ENCODE results near the gene MSMP. TPM values are rescaled to one million over a fixed set of nuclear protein-coding genes. Genes with fewer than 3 reads are reported as not detected.

The MSMP gene
- total and polyA plus RNA-seq, 4 donors, result 2.0 TPM; not detected in 2

DNA sequence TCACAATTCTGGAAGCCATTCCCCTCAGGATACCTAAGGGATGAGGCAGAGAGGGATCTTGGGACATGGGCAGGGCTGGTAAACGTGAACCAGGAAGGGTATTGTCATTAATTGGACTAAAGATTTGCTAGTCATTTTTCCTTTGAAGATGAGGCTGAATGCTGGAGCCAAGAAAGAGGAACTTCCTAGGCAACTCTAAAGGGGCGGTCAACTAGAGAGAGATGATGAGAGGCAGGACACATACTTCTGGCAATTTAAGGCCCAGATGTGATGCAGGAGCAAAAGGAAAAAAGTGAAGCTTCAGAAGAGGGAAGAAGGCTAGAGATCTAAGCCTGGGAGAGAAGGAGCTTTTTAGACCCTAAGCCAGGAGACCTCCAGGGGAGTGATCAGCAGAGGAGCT lies 10.6 kb downstream of the MSMP start:
- Histone ChIP-seq H3K27me3 (ENCODE audit: control insufficient read depth in 1 of 2, insufficient read depth in 2 of 2, low read length in 1 of 2) (no peaks in the 10 kb centered on the region), H3K36me3 (ENCODE audit: control insufficient read depth in 1 of 2, insufficient read depth in 2 of 2, low read length in 1 of 2) (peaks cover 0 to 12% of the 10 kb centered on the region in 2 donors), H3K4me1 (ENCODE audit: control insufficient read depth in 1 of 2, insufficient read depth in 2 of 2, low read length in 2 of 2) (no peaks in the 10 kb centered on the region), H3K9me3 (ENCODE audit: control insufficient read depth, low read length) (no peaks in the 10 kb centered on the region), H3K27ac (ENCODE audit: low read depth in 1 of 2, low read length in 2 of 2) (no peak overlapping the region), H3K4me3 (ENCODE audit: low read length in 2 of 2) (no peak overlapping the region)
- 66 to 67% methylated on average over 2 of the region's 2 CpGs for WGBS, 2 donors
- no peak for DNase-seq
- intact Hi-C loops (cut with DNase I), result no loop called here
- ATAC-seq (ENCODE audit: low FRiP score), result no peak

DNA sequence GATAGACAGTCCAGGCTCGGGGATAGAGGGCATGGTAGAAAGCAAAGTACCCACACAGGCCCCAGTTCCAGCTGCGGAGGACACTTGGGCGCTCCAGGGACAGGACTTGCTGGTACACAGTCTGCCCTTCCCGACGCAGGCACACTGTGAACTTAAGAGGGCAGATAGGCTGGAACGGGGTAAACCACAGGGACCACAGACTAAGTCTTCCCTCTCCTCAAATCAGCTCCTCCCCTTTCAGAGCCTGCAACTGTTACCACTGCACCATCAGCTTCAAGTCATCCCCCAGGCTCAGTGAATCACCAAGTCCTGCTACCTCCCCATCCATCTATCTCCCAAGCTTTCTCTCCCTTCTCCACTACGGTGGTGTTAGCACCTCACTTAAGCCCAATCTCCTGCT lies 12.3 kb downstream of the MSMP start:
- ATAC-seq (ENCODE audit: low FRiP score) (no peak), DNase-seq (no peak)
- Histone ChIP-seq H3K36me3 (ENCODE audit: control insufficient read depth in 1 of 2, insufficient read depth in 2 of 2, low read length in 1 of 2) (peaks cover 0 to 14% of the 10 kb centered on the region in 2 donors), H3K27ac (ENCODE audit: low read depth in 1 of 2, low read length in 2 of 2) (no peak overlapping the region), H3K4me1 (ENCODE audit: control insufficient read depth in 1 of 2, insufficient read depth in 2 of 2, low read length in 2 of 2) (no peaks in the 10 kb centered on the region), H3K4me3 (ENCODE audit: low read length in 2 of 2) (no peak overlapping the region), H3K27me3 (ENCODE audit: control insufficient read depth in 1 of 2, insufficient read depth in 2 of 2, low read length in 1 of 2) (no peaks in the 10 kb centered on the region), H3K9me3 (ENCODE audit: control insufficient read depth, low read length) (no peaks in the 10 kb centered on the region)
- WGBS, 2 donors, result 86 to 89% methylated on average over 7 of the region's 7 CpGs
- intact Hi-C loops (cut with DNase I), result no loop called here

DNA sequence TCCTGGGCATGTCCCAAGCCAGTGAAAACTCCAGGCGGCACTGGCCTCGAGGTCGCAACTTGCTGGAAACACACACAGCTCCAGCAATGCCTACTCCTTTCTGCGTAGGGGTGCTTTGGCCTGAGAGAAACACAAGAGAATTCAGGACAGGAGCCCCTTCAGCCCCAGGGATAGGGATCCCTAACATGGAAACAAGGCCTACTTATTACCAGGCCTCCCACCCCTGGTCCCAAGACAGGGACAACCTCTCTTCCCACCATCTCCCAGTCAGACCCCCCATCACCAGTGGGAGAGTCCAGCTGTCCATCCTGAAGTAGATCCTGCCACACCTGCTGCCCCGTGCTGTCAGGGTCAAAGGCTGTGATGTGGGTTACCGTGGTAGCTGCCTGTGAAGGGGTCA lies 13.8 kb downstream of the MSMP start:
- H3K27ac ChIP-seq (ENCODE audit: low read depth in 1 of 2, low read length in 2 of 2), result no peak overlapping the region
- WGBS, 2 donors, result 83 to 85% methylated on average over 6 of the region's 6 CpGs
- intact Hi-C loops (cut with DNase I), result no loop called here

DNA sequence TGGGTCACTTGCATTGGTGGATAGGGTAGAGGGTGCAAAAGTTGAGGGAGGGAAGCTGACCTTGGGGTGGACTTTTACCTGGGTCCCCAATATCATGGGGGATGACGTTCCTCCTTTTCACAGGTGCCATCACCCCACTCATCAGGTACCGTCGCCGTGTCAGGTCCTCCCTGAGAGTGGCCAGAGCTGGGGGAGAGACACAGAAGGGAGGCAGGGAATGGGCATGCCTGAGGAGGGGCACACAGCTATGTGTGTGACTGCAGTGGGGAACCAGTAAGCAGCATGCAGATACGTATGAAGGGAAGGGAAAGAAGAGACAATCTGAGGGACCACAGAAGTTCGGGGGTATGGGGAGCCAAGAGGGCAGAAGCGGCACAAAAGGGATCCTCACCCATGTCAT lies 15.2 kb downstream of the MSMP start:
- WGBS, 2 donors, result 79 to 82% methylated on average over 7 of the region's 7 CpGs
- Histone ChIP-seq H3K4me3 (ENCODE audit: low read length in 2 of 2) (no peak overlapping the region), H3K27ac (ENCODE audit: low read depth in 1 of 2, low read length in 2 of 2) (no peak overlapping the region), H3K4me1 (ENCODE audit: control insufficient read depth in 1 of 2, insufficient read depth in 2 of 2, low read length in 2 of 2) (no peaks in the 10 kb centered on the region), H3K36me3 (ENCODE audit: control insufficient read depth in 1 of 2, insufficient read depth in 2 of 2, low read length in 1 of 2) (peaks cover 0 to 15% of the 10 kb centered on the region in 2 donors), H3K27me3 (ENCODE audit: control insufficient read depth in 1 of 2, insufficient read depth in 2 of 2, low read length in 1 of 2) (no peaks in the 10 kb centered on the region), H3K9me3 (ENCODE audit: control insufficient read depth, low read length) (no peaks in the 10 kb centered on the region)
- DNase-seq (no peak), ATAC-seq (ENCODE audit: low FRiP score) (no peak)
- intact Hi-C loops (cut with DNase I), result loop anchor here in 1 of 2 donors (5.0 kb wide), 1 partner anchor 53 kb away; the partner anchor contains the start of gene NPR2

More for the DNA sequence above, 13.8 kb downstream of the MSMP start:
- Histone ChIP-seq H3K9me3 (ENCODE audit: control insufficient read depth, low read length) (no peaks in the 10 kb centered on the region), H3K36me3 (ENCODE audit: control insufficient read depth in 1 of 2, insufficient read depth in 2 of 2, low read length in 1 of 2) (peaks cover 0 to 18% of the 10 kb centered on the region in 2 donors), H3K4me1 (ENCODE audit: control insufficient read depth in 1 of 2, insufficient read depth in 2 of 2, low read length in 2 of 2) (no peaks in the 10 kb centered on the region), H3K4me3 (ENCODE audit: low read length in 2 of 2) (no peak overlapping the region), H3K27me3 (ENCODE audit: control insufficient read depth in 1 of 2, insufficient read depth in 2 of 2, low read length in 1 of 2) (no peaks in the 10 kb centered on the region)
- DNase-seq, result no peak
- no peak for ATAC-seq (ENCODE audit: low FRiP score)

DNA sequence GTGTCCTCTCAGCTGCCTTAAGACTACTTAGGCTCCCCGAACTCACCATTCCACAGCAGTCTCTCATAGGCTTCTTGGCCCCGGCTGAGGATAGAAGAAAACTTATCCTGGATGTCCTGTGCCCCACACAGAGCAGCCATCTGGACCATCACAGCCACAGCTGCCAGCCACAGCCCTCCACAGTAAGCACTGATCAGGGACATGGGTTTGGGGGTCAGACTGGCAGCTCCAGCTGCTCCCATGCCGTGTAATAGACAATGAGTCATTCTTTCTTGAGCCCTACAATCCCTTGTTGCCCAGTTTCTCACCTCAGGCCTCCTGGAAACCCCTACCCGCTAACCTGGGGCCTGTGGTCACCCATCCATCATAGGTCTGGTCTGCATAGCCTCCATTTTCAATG lies 15.9 kb downstream of the MSMP start:
- 66 to 75% methylated on average over 4 of the region's 4 CpGs for WGBS, 2 donors
- intact Hi-C loops (cut with DNase I), result loop anchor here in 1 of 2 donors (5.0 kb wide), 1 partner anchor 54 kb away; the partner anchor contains the start of gene NPR2
- peaks cover 0 to 13% of the 10 kb centered on the region in 2 donors for H3K36me3 ChIP-seq (ENCODE audit: control insufficient read depth in 1 of 2, insufficient read depth in 2 of 2, low read length in 1 of 2)
- no peak for ATAC-seq (ENCODE audit: low FRiP score)
- no peak overlapping the region for H3K4me3 ChIP-seq (ENCODE audit: low read length in 2 of 2)
- no peaks in the 10 kb centered on the region for H3K27me3 ChIP-seq (ENCODE audit: control insufficient read depth in 1 of 2, insufficient read depth in 2 of 2, low read length in 1 of 2)
- no peak for DNase-seq
- H3K9me3 ChIP-seq (ENCODE audit: control insufficient read depth, low read length), result no peaks in the 10 kb centered on the region
- H3K27ac ChIP-seq (ENCODE audit: low read depth in 1 of 2, low read length in 2 of 2), result no peak overlapping the region
- H3K4me1 ChIP-seq (ENCODE audit: control insufficient read depth in 1 of 2, insufficient read depth in 2 of 2, low read length in 2 of 2), result no peaks in the 10 kb centered on the region

DNA sequence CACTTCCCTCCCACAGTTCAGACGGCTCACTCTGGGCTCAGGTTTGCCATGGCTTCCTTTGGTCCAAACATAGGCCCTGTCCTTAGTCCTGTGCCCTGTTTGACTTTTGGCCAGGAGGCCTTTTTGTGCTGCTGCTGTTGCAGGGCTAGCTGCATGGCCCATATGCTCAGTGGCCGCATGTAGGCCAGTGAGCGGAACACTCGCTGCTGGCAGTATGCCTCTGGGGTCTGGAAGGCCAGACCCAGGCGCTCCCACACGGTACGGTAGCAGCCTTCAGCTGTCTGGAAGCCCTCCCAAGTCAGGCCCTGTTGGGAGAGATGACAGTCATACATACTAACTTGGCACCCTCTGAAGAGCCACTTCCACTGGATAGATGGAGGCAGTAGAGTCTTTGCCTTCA lies 16.9 kb downstream of the MSMP start:
- no peak overlapping the region for H3K27ac ChIP-seq (ENCODE audit: low read depth in 1 of 2, low read length in 2 of 2)
- DNase-seq (no peak), ATAC-seq (ENCODE audit: low FRiP score) (no peak)
- no peak overlapping the region for H3K4me3 ChIP-seq (ENCODE audit: low read length in 2 of 2)
- no peaks in the 10 kb centered on the region for H3K9me3 ChIP-seq (ENCODE audit: control insufficient read depth, low read length)
- intact Hi-C loops (cut with DNase I), result loop anchor here in 1 of 2 donors (5.0 kb wide), 1 partner anchor 55 kb away; the partner anchor contains the start of gene NPR2
- H3K4me1 ChIP-seq (ENCODE audit: control insufficient read depth in 1 of 2, insufficient read depth in 2 of 2, low read length in 2 of 2), result no peaks in the 10 kb centered on the region
- H3K36me3 ChIP-seq (ENCODE audit: control insufficient read depth in 1 of 2, insufficient read depth in 2 of 2, low read length in 1 of 2), result peaks cover 0 to 13% of the 10 kb centered on the region in 2 donors
- H3K27me3 ChIP-seq (ENCODE audit: control insufficient read depth in 1 of 2, insufficient read depth in 2 of 2, low read length in 1 of 2), result no peaks in the 10 kb centered on the region
- 60 to 62% methylated on average over 7 of the region's 7 CpGs for WGBS, 2 donors

DNA sequence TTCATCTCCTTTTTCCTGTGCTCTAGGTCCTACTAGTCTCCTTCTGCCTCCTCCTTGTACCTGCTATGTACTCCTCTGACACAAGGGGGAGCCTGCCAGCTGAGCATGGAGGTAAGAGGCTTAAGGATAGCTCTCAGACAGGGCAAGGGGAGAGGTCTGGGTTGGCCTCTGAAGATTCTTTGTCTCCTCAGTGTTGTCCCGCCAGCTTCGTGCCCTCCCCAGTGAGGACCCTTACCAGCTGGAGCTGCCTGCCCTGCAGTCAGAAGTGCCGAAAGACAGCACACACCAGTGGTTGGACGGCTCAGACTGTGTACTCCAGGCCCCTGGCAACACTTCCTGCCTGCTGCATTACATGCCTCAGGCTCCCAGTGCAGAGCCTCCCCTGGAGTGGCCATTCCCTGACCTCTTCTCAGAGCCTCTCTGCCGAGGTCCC lies 17.9 kb downstream of the MSMP start:
- Histone ChIP-seq H3K4me3 (ENCODE audit: low read length in 2 of 2) (no peak overlapping the region), H3K36me3 (ENCODE audit: control insufficient read depth in 1 of 2, insufficient read depth in 2 of 2, low read length in 1 of 2) (peaks cover 0 to 13% of the 10 kb centered on the region in 2 donors), H3K4me1 (ENCODE audit: control insufficient read depth in 1 of 2, insufficient read depth in 2 of 2, low read length in 2 of 2) (no peaks in the 10 kb centered on the region), H3K27me3 (ENCODE audit: control insufficient read depth in 1 of 2, insufficient read depth in 2 of 2, low read length in 1 of 2) (no peaks in the 10 kb centered on the region), H3K27ac (ENCODE audit: low read depth in 1 of 2, low read length in 2 of 2) (no peak overlapping the region), H3K9me3 (ENCODE audit: control insufficient read depth, low read length) (no peaks in the 10 kb centered on the region)
- ATAC-seq (ENCODE audit: low FRiP score) (no peak), DNase-seq (peak in 1 of 2 donors; percentile 71)
- WGBS, 2 donors, result 30 to 34% methylated on average over 5 of the region's 5 CpGs
- intact Hi-C loops (cut with DNase I), result loop anchor here in 1 of 2 donors (5.0 kb wide), 1 partner anchor 56 kb away; the partner anchor contains the start of gene NPR2

DNA sequence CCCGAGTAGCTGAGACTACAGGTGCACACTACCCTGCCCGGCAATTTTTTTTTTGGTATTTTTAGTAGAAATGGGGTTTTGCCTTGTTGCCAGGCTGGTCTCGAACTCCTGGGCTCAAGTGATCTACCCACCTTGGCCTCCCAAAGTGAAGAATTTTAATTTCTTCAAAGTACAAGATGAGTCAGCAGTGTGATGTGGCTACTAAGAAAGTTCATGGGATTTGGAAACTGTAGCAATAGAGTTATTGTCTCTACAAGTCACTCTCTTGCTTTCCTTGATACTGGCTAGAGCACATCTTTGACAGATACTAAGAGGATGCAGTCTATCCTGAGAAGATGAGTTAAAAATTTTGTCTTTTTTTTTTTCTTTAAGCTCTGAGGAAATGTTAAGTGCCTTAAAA lies 20.0 kb downstream of the MSMP start:
- Histone ChIP-seq H3K36me3 (ENCODE audit: control insufficient read depth in 1 of 2, insufficient read depth in 2 of 2, low read length in 1 of 2) (peaks cover 0 to 7% of the 10 kb centered on the region in 2 donors), H3K4me3 (ENCODE audit: low read length in 2 of 2) (no peak overlapping the region), H3K27ac (ENCODE audit: low read depth in 1 of 2, low read length in 2 of 2) (no peak overlapping the region), H3K4me1 (ENCODE audit: control insufficient read depth in 1 of 2, insufficient read depth in 2 of 2, low read length in 2 of 2) (no peaks in the 10 kb centered on the region), H3K27me3 (ENCODE audit: control insufficient read depth in 1 of 2, insufficient read depth in 2 of 2, low read length in 1 of 2) (no peaks in the 10 kb centered on the region), H3K9me3 (ENCODE audit: control insufficient read depth, low read length) (no peaks in the 10 kb centered on the region)
- 84 to 88% methylated on average over 3 of the region's 3 CpGs for WGBS, 2 donors
- intact Hi-C loops (cut with DNase I), result no loop called here
- ATAC-seq (ENCODE audit: low FRiP score) (no peak), DNase-seq (no peak)

DNA sequence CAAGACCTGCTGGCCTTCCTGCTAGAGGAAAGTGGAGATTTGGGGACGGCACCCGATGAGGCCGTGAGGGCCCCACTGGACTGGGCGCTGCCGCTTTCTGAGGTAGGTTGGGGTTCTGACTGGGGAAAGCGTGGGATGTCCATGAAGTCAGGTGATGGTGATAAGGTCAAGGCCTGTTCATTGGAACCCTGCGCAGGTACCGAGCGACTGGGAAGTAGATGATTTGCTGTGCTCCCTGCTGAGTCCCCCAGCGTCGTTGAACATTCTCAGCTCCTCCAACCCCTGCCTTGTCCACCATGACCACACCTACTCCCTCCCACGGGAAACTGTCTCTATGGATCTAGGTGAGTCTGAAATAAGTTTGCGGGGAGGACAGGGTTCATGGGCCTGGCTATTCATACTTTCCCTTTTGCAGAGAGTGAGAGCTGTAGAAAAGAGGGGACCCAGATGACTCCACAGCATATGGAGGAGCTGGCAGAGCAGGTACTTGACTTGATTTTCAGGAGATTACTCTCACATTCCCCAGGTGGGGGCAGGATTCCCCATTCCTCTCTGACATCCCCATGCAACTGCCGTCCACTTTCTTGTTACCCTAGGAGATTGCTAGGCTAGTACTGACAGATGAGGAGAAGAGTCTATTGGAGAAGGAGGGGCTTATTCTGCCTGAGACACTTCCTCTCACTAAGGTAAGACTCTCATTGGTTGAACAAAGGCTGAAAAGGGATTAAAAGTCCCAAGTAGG lies 21.1 kb downstream of the MSMP start:
- 1 to 3% methylated on average over 14 of the region's 14 CpGs for WGBS, 2 donors
- H3K4me3 ChIP-seq (ENCODE audit: low read length in 2 of 2), result peak overlapping the region; percentile 65 to 68
- H3K27me3 ChIP-seq (ENCODE audit: control insufficient read depth in 1 of 2, insufficient read depth in 2 of 2, low read length in 1 of 2), result no peaks in the 10 kb centered on the region
- H3K9me3 ChIP-seq (ENCODE audit: control insufficient read depth, low read length), result no peaks in the 10 kb centered on the region
- peaks cover 0 to 6% of the 10 kb centered on the region in 2 donors for H3K36me3 ChIP-seq (ENCODE audit: control insufficient read depth in 1 of 2, insufficient read depth in 2 of 2, low read length in 1 of 2)
- DNase-seq (peak in 1 of 2 donors; percentile 38), ATAC-seq (ENCODE audit: low FRiP score) (no peak)
- intact Hi-C loops (cut with DNase I), result loop anchor here in 1 of 2 donors (2.0 kb wide), 1 partner anchor 128 kb away; the partner anchor contains the start of gene TESK1
- no peaks in the 10 kb centered on the region for H3K4me1 ChIP-seq (ENCODE audit: control insufficient read depth in 1 of 2, insufficient read depth in 2 of 2, low read length in 2 of 2)
- peak overlapping the region; percentile 73 to 94 for H3K27ac ChIP-seq (ENCODE audit: low read depth in 1 of 2, low read length in 2 of 2)

Data from aorta (tissue), 5 donors.